ENCODE results near the gene GTF2F1.
"Not testable (repeated sequence)": the region's sequence is repeated elsewhere in the genome, so short reads cannot be mapped to it uniquely, and the experiment has no call there.

GTF2F1 gene

DNA sequence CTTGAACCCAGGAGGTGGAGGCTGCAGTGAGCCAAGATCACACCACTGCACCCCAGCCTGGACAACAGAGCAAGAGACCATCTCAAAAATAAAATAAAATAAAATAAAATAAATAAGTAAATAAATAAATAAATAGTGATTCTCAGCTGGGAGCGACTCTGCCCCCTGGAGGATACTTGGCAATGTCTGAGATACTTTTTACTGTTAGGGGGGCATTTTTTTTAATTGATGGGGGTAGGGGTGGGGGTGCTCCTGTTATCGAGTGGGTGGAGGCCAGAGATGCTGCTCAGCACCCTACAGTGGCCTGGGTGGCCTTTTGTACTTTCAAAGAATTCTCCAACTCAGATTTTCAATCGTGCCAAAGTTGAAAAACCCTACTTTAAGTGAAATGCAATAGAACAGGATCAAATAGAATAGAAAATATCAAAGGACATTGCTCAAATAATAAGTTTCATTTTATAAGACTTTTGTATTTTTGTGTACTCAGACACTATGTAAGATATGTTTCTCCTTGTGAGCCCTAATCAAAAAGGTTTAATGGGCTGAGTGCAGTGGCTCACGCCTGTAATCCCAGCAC lies 38.8 kb downstream of the GTF2F1 start:
- no peak for DNase-seq

- no peak for DNase-seq
Observed at GRCh38 chr19:6352381-6353165, 40.4 kb downstream of the GTF2F1 start.

DNA sequence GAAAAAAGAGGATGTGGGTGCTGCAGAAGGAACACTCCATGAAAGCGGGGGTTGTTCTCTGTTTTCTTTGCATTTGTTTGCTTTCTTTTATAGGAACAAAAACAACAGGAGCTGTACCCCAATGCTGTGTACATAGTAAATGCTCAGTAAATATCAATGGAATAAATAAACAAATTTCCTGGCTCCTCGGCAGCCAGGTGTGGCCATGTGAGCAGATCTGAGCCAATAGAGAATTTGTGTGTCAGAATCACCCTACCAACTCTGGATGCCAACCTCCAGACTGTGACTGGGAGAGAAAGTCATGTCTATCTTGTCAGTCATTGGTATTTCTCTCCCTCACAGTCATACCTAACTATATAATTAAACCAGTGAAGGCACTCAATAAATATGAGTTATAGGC lies 42.3 kb downstream of the GTF2F1 start:
- DNase-seq: no peak

GRCh38 chr19:6349271-6349670 lies 43.7 kb downstream of the GTF2F1 start:
- not testable (repeated sequence) for DNase-seq

DNA sequence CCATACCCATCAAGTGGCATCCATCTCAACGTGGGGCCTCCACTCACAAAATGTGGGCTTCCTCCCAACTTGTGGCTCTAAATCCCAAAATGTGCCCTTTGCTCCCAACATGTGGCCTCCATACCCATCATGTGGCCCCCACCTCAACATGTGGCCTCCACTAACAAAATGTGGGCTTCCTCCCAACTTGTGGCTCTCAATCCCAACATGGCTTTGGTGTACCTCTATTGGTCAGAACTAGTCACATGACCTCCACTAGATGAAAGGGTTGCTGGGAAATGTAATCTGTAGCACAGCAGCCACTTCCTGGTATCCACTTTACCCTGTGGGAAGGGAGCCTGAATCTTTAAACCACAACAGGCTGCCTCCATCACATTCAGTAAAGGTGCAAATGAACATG lies 49.5 kb downstream of the GTF2F1 start:
- DNase-seq: no peak

DNA sequence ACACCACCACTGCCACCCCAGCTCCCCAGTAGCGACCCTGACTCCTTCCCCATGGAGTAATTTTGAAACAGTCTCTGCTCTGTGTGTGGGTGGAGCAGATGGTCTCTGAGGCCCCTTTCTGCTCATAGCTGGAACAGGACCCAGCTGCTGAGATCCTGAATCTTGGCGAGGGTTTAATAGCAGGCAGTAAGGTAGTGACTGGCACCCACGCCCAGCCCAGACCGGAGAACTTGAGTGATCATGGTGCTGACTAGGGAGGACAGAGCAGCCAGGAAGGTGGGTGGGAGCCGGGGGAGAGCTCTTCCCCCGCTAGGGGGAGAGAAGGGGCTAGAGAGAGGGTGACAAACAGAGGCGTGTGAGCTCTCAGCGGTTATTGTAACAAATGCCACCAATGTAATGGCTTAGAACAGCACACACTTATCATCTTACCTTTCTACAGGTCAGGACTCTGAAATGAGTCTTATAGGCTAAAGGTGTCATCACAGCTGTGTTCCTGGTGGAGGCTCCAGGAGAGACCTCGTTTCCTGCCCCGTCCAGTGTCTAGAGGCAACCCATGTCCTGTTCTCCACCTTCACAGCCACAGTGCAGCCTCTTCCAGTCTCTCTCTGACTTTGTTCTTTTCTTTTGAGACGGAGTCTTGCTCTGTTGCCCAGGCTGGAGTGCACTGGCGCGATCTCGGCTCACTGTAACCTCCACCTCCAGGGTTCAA lies 52.3 kb downstream of the GTF2F1 start:
- DNase-seq: no peak

- DNase-seq: no peak
Observed at GRCh38 chr19:6334490-6335285, 58.3 kb downstream of the GTF2F1 start.

GRCh38 chr19:6333439-6333838 lies 59.5 kb downstream of the GTF2F1 start, which contains the start of gene ACER1:
TSS of gene ACER1 (minus strand) at chr19:6333612. CDS start at chr19:6333551, 61 bp downstream.
- DNase-seq: no peak

Measured in COR-L47 (cell line).